ENCODE data around the gene PYHIN1.

Gene PYHIN1

DNA sequence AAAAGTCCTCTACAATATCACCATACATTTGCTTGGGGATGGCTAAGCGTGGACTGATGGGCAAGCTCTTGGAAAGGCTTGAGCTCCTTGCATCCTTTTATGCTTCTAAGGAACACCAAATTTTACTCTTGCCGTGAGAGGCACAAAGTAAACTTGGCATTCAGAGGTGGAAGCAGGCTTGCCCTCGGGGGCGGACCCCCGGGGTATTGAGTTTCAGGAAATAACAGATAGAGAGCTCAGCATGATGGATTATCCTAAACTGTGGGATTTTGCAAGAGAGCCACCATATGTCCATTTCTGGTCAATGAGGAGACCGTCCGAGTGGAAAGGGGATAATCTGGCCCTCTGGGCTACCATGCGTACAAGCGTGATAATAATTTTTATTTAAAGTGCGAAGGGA is 92.4 kb downstream of the PYHIN1 start:
- DNase-seq = no peak

GRCh38 chr1:159025043-159025442 is 93.7 kb downstream of the PYHIN1 start:
- DNase-seq = no peak

Data from bone marrow (tissue), 2 donors.